Loucy (cell line): ENCODE results near the gene ATP1B1.

Experiments
- CTCF ChIP-seq: fragments of 200-600 bp; sonication (generic); conservative IDR thresholded peaks from 2 replicates; pipeline ENCODE4 v1.5.1; 2014; ENCODE audit warnings: mild to moderate bottlenecking, antibody characterized with exemption, low read length
- EZH2phosphoT487 ChIP-seq: fragments of 200-600 bp; IDR thresholded peaks from 2 replicates; pipeline ENCODE4 v1.6.1; 2018; ENCODE audit warnings: antibody characterized with exemption, mild to moderate bottlenecking, moderate library complexity, borderline replicate concordance

- TF ChIP-seq CTCF (no peak), EZH2phosphoT487 (no peak)
Measured at GRCh38 chr1:169128562-169128961, 22.1 kb downstream of the ATP1B1 start.
